Activated naive CD4-positive, alpha-beta T cell treated with anti-CD3 and anti-CD28 coated beads, Interleukin-2, amount 50 U/mL, for 24 hours (primary cell): ENCODE measurements around the gene CFAP20.
"Not testable (repeated sequence)": the region's sequence is repeated elsewhere in the genome, so short reads cannot be mapped to it uniquely, and the experiment has no call there.

Experiments
- H3K27ac Mint-ChIP-seq: one replicate; pipeline ENCODE4 v1.8.0; 2021; ENCODE audit warnings: mild to moderate bottlenecking, mixed read lengths
- H3K27me3 Mint-ChIP-seq: one replicate; pipeline ENCODE4 v1.8.0; 2021; ENCODE audit warnings: mixed read lengths
- H3K36me3 Mint-ChIP-seq: one replicate; pipeline ENCODE4 v1.8.0; 2021; ENCODE audit warnings: mixed read lengths
- H3K4me1 Mint-ChIP-seq: one replicate; pipeline ENCODE4 v1.8.0; 2021; ENCODE audit warnings: mixed read lengths
- H3K4me3 Mint-ChIP-seq: one replicate; pipeline ENCODE4 v1.8.0; 2021; ENCODE audit warnings: mild to moderate bottlenecking, mixed read lengths
- H3K9me3 Mint-ChIP-seq: one replicate; pipeline ENCODE4 v1.8.0; 2021; ENCODE audit warnings: mixed read lengths

CFAP20 gene

GRCh38 chr16:58114827-58115825 is 14.1 kb downstream of the CFAP20 start:
- Mint-ChIP-seq H3K9me3 (no peaks in the 10 kb centered on the region), H3K4me1 (peaks cover 14% of the 10 kb centered on the region), H3K36me3 (peaks cover 23% of the 10 kb centered on the region), H3K27me3 (no peaks in the 10 kb centered on the region), H3K27ac (no peak overlapping the region), H3K4me3 (no peak overlapping the region)

DNA sequence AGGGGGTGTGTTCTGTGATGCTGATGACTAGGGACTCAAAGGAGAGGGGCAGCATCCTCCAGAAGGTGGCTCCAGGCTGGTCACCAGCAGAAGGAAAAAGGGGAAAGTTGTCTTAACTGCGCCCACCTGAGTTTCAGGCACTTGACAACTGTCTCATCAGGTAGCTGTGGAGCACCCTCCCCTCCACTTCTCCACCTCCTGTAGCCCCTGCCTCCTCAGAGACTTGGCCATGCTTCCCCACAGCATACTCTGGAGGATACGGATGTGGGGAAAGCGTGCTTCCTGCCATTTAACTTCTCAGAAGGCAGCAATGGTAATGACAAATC is 17.9 kb downstream of the CFAP20 start:
- peaks cover 23% of the 10 kb centered on the region for H3K36me3 Mint-ChIP-seq
- H3K4me1 Mint-ChIP-seq: no peaks in the 10 kb centered on the region
- no peaks in the 10 kb centered on the region for H3K27me3 Mint-ChIP-seq
- H3K9me3 Mint-ChIP-seq: no peaks in the 10 kb centered on the region
- H3K4me3 Mint-ChIP-seq: no peak overlapping the region
- H3K27ac Mint-ChIP-seq: no peak overlapping the region

DNA sequence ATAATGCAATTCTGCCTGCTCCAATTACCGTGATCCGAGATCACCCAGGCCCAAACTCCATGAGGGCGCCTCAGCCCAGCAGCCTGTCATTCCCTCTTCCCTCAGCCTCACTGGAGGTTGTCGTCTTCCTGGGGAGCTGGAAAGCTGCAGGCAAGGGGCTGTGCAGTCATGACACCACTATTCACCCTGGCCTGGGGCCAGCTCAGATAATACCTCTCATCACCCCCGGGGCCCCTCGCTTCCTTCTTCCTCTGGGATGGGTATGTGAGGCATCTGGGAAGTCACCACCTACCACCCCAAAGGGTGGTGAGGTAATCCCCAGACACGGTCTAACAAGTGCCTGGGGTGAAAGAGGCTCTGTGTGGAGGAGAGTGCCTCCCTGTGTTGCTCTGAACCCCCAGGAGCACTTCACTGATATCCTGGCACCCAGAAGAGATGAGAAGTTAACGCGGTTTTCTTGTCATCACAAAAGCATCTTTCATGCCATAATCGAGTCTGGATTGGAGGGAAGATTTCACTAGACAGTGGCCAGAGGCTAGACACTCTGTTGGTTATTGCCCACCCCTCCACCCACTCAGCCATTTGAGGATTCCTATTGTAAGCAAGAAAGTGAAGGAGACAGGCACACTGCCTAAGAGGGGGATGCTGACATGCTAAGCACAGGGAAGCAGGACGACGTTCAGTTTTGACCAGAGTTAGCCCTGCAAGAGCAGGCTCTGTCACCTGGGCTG is 18.4 kb downstream of the CFAP20 start:
- Mint-ChIP-seq H3K27me3 (no peaks in the 10 kb centered on the region), H3K4me3 (no peak overlapping the region), H3K9me3 (no peaks in the 10 kb centered on the region), H3K36me3 (peaks cover 21% of the 10 kb centered on the region), H3K4me1 (no peaks in the 10 kb centered on the region), H3K27ac (no peak overlapping the region)

GRCh38 chr16:58109881-58110280 is 19.3 kb downstream of the CFAP20 start:
- no peaks in the 10 kb centered on the region for H3K4me1 Mint-ChIP-seq
- peaks cover 15% of the 10 kb centered on the region for H3K36me3 Mint-ChIP-seq
- no peaks in the 10 kb centered on the region for H3K27me3 Mint-ChIP-seq
- no peak overlapping the region for H3K4me3 Mint-ChIP-seq
- no peak overlapping the region for H3K27ac Mint-ChIP-seq
- H3K9me3 Mint-ChIP-seq: no peaks in the 10 kb centered on the region

- Mint-ChIP-seq H3K4me3 (no peak overlapping the region), H3K27ac (no peak overlapping the region), H3K27me3 (no peaks in the 10 kb centered on the region), H3K4me1 (no peaks in the 10 kb centered on the region), H3K36me3 (peaks cover 15% of the 10 kb centered on the region), H3K9me3 (no peaks in the 10 kb centered on the region)
Measured at GRCh38 chr16:58109330-58109729, 19.9 kb downstream of the CFAP20 start.

GRCh38 chr16:58107709-58108108 is 21.5 kb downstream of the CFAP20 start:
- H3K4me3 Mint-ChIP-seq: no peak overlapping the region
- no peaks in the 10 kb centered on the region for H3K4me1 Mint-ChIP-seq
- H3K27ac Mint-ChIP-seq: no peak overlapping the region
- no peaks in the 10 kb centered on the region for H3K27me3 Mint-ChIP-seq
- H3K36me3 Mint-ChIP-seq: peaks cover 3% of the 10 kb centered on the region
- H3K9me3 Mint-ChIP-seq: no peaks in the 10 kb centered on the region

- H3K4me1 Mint-ChIP-seq: no peaks in the 10 kb centered on the region
- H3K36me3 Mint-ChIP-seq: peaks cover 2% of the 10 kb centered on the region
- no peaks in the 10 kb centered on the region for H3K9me3 Mint-ChIP-seq
- H3K27me3 Mint-ChIP-seq: no peaks in the 10 kb centered on the region
- H3K4me3 Mint-ChIP-seq: no peak overlapping the region
- no peak overlapping the region for H3K27ac Mint-ChIP-seq
Measured at GRCh38 chr16:58107228-58107627, 22.0 kb downstream of the CFAP20 start.

DNA sequence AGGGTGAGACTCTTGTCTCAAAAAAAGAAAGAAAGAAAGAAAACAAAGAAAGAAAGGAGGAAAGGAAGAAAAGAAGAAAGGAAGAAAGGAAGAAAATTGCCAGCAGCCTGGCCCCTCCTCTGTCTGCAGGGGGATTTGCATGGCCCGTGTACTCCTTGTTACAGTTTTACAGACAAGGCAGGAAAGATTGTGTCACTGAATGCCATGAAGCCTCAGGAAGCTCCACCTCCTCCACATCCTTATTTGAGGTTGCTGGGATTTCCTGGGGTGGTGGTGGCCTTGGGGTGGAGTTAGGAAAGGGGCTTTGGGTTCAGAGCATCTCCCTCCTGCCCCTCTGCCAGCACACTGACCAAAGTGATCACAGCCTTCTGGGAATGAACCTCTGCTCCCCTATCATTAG is 23.6 kb downstream of the CFAP20 start:
- Mint-ChIP-seq H3K9me3 (no peaks in the 10 kb centered on the region), H3K27me3 (no peaks in the 10 kb centered on the region), H3K4me3 (no peak overlapping the region), H3K36me3 (no peaks in the 10 kb centered on the region), H3K4me1 (peaks cover 2% of the 10 kb centered on the region), H3K27ac (no peak overlapping the region)

DNA sequence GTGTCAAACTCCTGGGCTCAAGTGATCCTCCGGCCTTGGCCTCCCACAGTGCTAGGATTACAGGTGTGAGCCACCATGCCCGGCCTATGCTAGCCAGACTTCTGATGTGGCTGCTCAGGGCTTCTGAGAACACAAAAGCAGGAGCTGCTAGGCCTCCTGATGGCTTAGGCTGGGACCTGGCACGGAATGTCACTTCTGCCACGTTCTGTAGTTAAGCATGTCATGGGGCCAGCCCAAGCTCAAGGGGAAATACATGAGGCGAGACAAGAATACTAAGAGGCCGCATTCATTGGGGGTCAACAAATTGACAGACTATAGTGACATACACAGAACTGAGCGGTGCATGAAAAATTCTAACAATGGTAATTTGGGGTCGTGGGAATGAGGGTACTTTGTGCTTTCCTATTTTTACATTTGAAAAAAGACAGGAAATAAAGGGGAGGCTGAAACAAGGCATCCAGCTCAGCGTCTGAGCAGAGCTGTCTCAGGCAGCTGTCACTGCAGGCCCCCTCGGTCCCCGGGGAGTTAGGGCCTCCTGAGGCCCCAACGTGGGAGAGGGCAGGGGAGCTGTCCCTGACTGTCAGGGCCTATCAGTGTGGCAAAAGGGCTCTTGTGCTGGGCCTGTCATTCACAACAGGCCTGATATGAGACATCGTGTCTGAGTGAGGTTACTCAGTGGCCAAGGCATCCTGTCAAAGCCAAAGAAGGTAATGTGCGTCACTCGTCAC is 26.4 kb downstream of the CFAP20 start:
- Mint-ChIP-seq H3K4me3 (no peak overlapping the region), H3K4me1 (peaks cover 4% of the 10 kb centered on the region), H3K9me3 (no peaks in the 10 kb centered on the region), H3K36me3 (no peaks in the 10 kb centered on the region), H3K27ac (no peak overlapping the region), H3K27me3 (no peaks in the 10 kb centered on the region)

DNA sequence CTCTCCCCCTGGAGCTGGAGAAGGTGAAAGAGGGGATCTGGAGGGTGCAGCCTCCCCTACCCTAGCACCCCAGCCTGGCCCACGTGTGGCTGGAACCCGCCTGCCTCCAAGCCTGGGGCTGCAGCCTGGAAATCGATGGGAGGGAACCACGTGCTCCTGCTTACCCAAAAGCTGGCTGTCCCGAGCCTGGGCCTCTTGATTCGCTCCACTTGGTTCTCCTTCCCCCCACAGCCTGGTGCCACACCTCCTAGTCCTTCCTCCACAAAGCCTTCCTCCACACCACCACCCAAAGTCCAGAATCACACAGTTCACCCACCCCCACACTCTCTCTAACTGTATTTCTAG is 29.3 kb downstream of the CFAP20 start:
- peaks cover 2% of the 10 kb centered on the region for H3K27me3 Mint-ChIP-seq

DNA sequence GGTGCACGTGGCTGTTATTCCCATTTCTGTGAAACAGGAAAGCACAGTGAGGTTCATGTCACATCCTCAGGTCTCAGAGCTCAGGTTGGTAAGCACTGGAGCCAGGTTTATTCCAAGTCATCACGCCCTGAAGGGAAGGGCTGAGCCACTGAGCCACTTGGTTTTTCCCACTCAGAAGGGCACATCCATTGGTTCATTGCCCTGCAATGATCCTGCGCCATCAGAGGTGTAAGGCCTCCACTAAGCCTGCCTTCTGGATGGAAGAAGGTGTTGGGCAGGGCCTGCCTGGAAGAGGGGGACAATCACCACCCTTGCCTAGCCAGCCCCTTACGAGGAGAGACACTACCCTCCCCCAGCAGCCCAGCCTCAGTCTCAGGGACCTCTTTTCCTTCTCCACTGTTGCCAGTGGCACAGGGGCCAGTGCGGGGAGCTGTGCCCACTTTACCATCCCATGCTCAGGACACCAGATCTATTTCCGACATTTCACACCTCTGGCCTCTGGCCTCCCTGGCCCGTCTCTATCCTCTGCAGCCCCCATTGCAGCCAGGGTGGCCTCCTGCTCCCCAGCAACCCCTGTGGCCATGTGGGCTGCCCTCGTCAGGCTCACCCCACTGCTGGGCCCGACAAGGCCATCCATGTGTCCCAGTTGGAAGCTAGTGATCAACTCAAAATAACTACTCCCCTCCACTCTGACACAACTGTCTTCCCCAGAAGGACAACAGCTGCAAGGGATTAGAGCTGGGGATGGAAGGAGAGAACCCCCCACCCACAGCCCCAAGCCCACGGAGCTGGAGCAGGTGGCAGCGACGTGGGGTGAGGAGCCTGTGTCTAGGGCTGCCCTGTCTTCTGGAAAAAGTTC is 29.9 kb downstream of the CFAP20 start:
- no peak overlapping the region for H3K27ac Mint-ChIP-seq
- peaks cover 4% of the 10 kb centered on the region for H3K4me1 Mint-ChIP-seq
- no peak overlapping the region for H3K4me3 Mint-ChIP-seq
- no peaks in the 10 kb centered on the region for H3K9me3 Mint-ChIP-seq
- peaks cover 2% of the 10 kb centered on the region for H3K27me3 Mint-ChIP-seq
- no peaks in the 10 kb centered on the region for H3K36me3 Mint-ChIP-seq

More for the DNA sequence above, 29.3 kb downstream of the CFAP20 start:
- Mint-ChIP-seq H3K4me3 (no peak overlapping the region), H3K27ac (no peak overlapping the region), H3K4me1 (peaks cover 4% of the 10 kb centered on the region), H3K36me3 (no peaks in the 10 kb centered on the region), H3K9me3 (no peaks in the 10 kb centered on the region)

DNA sequence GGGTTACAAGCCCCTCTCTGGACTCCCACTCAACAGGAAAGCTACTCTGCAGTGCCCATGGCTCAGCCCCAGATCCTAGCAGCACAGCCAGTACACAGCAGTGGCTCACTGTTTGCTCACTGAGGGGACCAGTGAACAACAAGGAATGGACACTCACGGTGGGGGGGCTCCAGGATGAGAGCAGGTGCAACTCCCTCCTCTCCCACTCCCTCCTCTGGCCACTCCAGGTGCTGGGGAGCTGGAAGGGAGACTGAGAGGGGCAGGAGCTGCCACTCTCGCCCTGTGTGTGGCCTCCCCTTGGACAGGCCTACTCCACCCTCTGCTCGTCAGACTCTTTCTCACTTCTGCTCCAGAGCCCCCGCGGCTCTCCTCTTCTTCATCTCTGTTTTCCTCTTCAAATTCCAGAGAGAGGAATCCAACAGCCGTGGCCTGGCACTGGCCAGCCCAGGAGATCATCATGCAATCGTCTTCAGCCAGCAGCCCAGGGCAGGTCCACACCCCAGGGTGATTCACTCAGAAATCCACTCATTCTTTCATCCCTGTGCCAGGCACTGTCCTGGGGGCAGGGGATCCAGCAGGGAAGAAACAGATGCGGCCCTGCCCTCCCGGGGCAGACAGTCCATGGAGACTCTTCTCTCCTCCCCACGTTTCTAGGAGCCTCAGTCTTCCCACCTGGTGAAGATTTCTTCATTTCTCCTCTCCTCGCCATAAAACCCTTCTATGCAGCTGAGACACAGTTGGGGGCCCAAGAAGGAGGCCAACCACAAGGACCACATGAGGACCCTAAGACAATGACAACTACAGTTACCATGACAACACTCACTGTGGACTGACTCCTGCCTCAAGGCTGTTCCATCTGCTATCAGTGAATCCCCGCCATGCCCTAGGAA is 30.7 kb downstream of the CFAP20 start:
- H3K27me3 Mint-ChIP-seq: peaks cover 2% of the 10 kb centered on the region

DNA sequence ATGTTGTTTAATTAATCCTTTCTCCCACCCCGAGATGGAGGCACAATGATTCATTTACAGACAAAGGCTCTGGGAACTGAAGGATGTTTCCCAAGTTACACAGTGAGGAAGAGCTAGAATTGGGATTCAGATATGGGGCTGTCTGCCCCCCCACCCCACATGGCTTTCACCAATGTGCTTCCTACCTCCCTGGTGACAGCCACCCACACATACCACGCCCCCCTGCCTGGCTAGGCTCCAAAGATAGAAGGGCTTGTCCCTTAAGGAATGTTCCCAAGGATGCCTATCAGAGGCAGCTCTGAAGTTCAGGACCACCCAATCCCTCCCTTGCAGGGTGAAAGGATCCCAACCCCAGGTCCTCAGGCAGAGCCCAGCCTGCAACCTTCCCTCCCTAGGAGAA is 32.9 kb downstream of the CFAP20 start:
- H3K27ac Mint-ChIP-seq: no peak overlapping the region
- peaks cover 2% of the 10 kb centered on the region for H3K27me3 Mint-ChIP-seq
- peaks cover 4% of the 10 kb centered on the region for H3K4me1 Mint-ChIP-seq
- H3K36me3 Mint-ChIP-seq: no peaks in the 10 kb centered on the region
- H3K9me3 Mint-ChIP-seq: no peaks in the 10 kb centered on the region
- H3K4me3 Mint-ChIP-seq: no peak overlapping the region

More for the DNA sequence above, 30.7 kb downstream of the CFAP20 start:
- peaks cover 4% of the 10 kb centered on the region for H3K4me1 Mint-ChIP-seq
- no peaks in the 10 kb centered on the region for H3K36me3 Mint-ChIP-seq
- H3K27ac Mint-ChIP-seq: no peak overlapping the region
- H3K9me3 Mint-ChIP-seq: no peaks in the 10 kb centered on the region
- H3K4me3 Mint-ChIP-seq: no peak overlapping the region

DNA sequence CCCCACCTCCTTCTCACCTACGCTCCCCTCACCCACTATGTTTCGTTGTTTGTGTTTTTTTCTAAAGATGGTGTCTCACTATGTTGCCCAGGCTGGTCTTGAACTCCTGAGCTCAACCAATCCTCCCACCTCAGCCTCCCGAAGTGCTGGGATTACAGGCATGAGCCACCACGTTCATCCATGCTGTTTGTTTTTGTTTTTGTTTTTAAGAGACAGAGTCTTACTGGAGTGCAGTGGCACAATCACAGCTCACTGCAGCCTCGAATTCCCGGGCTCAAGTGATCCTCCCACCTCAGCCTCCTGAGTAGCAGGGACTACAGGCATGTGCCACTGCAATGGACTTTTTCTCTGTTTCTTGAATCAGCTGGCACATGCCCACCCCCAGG is 33.6 kb downstream of the CFAP20 start:
- not testable (repeated sequence) for H3K4me3 Mint-ChIP-seq, H3K27ac Mint-ChIP-seq, H3K36me3 Mint-ChIP-seq, H3K4me1 Mint-ChIP-seq, H3K27me3 Mint-ChIP-seq, H3K9me3 Mint-ChIP-seq
